Activated CD8-positive, alpha-beta T cell treated with anti-CD3 and anti-CD28 coated beads for 36 hours (primary cell): ENCODE data around the gene INTS1. TPM values are rescaled to one million over a fixed set of nuclear protein-coding genes. Genes with fewer than 3 reads are reported as not detected.

Experiments used
- ATAC-seq: fragments of 200-7000 bp; cut with Tn5 transposase; one replicate; pipeline ENCODE4 v1.10.0; 2021; ENCODE audit warnings: mild to moderate bottlenecking, moderate library complexity
- CTCF ChIA-PET: fragments of 350-600 bp; sonication (Branson Sonifier 250); formaldehyde crosslinking; loops from one replicate; lab custom pipeline; 2021; ENCODE audit warnings: antibody characterized with exemption; lab: Charles Lee
- POLR2A ChIA-PET: fragments of 350-600 bp; sonication (Branson Sonifier 250); formaldehyde crosslinking; loops from one replicate; lab custom pipeline; 2021; ENCODE audit warnings: antibody characterized with exemption; lab: Charles Lee
- DNase-seq: peaks from one replicate; pipeline ENCODE4 v3.0.0-alpha.2; 2020
- H3K27ac Mint-ChIP-seq: one replicate; pipeline ENCODE4 v1.8.0; 2021; ENCODE audit warnings: mild to moderate bottlenecking, mixed read lengths
- H3K27me3 Mint-ChIP-seq: one replicate; pipeline ENCODE4 v1.8.0; 2021; ENCODE audit warnings: mixed read lengths
- H3K36me3 Mint-ChIP-seq: one replicate; pipeline ENCODE4 v1.8.0; 2021; ENCODE audit warnings: low read depth, mixed read lengths
- H3K4me1 Mint-ChIP-seq: one replicate; pipeline ENCODE4 v1.8.0; 2021; ENCODE audit warnings: low read depth, mixed read lengths
- H3K4me3 Mint-ChIP-seq: one replicate; pipeline ENCODE4 v1.8.0; 2021; ENCODE audit warnings: mild to moderate bottlenecking, moderate library complexity, mixed read lengths
- H3K9me3 Mint-ChIP-seq: one replicate; pipeline ENCODE4 v1.8.0; 2021; ENCODE audit warnings: mixed read lengths
- intact Hi-C: fragments of 100-400 bp; cut with micrococcal nuclease; formaldehyde crosslinking; loops from one replicate; pipeline ENCODE4 v1.10.0; 2022
- total RNA-seq, 2 experiments: library from RNA; stranded (reverse); gene quantifications; one replicate each; pipeline ENCODE4 v1.2.3, GENCODE V29; 2021
- TF ChIP-seq, protein P1 (sequence below): fragments of 200-600 bp; IDR thresholded peaks from one replicate; pipeline ENCODE4 v1.8.0; 2022; ENCODE audit warnings: antibody characterized with exemption, mild to moderate bottlenecking

INTS1 gene
- total RNA-seq, 2 experiments from 2014 or later, result 100 to 103 TPM

DNA sequence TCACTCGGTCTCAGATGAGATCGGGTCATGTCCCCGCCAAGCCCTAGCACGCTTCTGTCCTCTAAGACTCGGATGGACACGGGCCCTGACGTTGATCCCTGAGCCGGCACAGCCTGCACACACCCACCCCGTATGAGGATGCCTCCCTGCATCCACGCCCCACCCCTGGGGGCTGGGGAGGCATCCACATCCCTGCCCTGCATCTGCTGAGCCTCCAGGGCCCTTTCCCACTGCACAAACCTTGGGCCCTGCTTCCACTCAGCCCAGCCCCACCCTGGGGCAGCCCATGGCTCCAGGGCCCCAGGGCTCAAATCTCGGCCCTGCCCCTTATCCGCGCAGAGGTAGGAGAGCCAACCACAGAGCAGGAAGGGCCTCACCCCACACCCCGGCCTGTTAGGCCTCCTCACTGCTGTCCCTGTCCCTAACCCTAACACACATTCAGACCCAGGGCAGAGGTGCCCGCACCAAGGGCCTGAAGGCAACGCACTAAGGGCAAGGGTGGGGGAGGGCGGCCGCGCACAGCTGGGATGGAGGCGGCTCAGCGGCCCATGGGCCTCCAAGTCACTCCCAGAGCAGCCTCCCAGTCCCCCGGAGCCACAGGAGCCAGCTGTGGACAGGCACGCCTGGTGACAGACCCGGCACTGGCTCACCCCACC lies 35.4 kb downstream of the INTS1 start:
- H3K4me1 Mint-ChIP-seq, result peaks cover 2% of the 10 kb centered on the region
- CTCF ChIA-PET, result no interaction called here
- POLR2A ChIA-PET, result no interaction called here
- TF ChIP-seq, protein P1, sequence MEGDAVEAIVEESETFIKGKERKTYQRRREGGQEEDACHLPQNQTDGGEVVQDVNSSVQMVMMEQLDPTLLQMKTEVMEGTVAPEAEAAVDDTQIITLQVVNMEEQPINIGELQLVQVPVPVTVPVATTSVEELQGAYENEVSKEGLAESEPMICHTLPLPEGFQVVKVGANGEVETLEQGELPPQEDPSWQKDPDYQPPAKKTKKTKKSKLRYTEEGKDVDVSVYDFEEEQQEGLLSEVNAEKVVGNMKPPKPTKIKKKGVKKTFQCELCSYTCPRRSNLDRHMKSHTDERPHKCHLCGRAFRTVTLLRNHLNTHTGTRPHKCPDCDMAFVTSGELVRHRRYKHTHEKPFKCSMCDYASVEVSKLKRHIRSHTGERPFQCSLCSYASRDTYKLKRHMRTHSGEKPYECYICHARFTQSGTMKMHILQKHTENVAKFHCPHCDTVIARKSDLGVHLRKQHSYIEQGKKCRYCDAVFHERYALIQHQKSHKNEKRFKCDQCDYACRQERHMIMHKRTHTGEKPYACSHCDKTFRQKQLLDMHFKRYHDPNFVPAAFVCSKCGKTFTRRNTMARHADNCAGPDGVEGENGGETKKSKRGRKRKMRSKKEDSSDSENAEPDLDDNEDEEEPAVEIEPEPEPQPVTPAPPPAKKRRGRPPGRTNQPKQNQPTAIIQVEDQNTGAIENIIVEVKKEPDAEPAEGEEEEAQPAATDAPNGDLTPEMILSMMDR, result no peak
- ATAC-seq (no peak), DNase-seq (no peak)
- no peak overlapping the region for H3K27ac Mint-ChIP-seq
- intact Hi-C loops, result no loop called here
- no peaks in the 10 kb centered on the region for H3K27me3 Mint-ChIP-seq
- no peaks in the 10 kb centered on the region for H3K9me3 Mint-ChIP-seq
- H3K36me3 Mint-ChIP-seq, result peaks cover 6% of the 10 kb centered on the region
- H3K4me3 Mint-ChIP-seq, result no peak overlapping the region

DNA sequence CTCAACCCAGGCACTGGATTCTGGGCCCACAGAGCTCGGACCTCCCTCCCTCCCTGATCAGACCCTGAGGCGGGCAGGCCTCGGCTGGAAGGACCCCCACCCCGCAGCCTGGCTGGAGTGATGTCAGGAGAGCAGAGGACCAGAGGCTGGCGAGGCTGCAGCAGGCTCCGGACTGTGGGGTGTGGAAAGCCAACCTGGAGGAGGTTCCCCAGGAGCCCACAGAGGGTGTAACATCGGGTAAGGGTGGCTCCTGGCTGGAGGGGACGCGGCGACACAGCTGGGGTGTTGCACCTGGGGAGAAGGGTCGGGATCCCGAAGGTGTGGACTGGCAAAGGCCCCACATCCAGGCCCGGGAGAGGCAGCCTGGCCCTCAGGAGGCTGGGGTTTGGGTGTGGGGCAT lies 36.0 kb downstream of the INTS1 start:
- Mint-ChIP-seq H3K27me3 (no peaks in the 10 kb centered on the region), H3K27ac (no peak overlapping the region), H3K36me3 (peaks cover 2% of the 10 kb centered on the region), H3K9me3 (no peaks in the 10 kb centered on the region), H3K4me3 (no peak overlapping the region), H3K4me1 (no peaks in the 10 kb centered on the region)
- POLR2A ChIA-PET, result no interaction called here
- CTCF ChIA-PET, result no interaction called here
- no peak for ATAC-seq
- TF ChIP-seq, protein P1, result no peak
- intact Hi-C loops, result no loop called here
- DNase-seq, result no peak

DNA sequence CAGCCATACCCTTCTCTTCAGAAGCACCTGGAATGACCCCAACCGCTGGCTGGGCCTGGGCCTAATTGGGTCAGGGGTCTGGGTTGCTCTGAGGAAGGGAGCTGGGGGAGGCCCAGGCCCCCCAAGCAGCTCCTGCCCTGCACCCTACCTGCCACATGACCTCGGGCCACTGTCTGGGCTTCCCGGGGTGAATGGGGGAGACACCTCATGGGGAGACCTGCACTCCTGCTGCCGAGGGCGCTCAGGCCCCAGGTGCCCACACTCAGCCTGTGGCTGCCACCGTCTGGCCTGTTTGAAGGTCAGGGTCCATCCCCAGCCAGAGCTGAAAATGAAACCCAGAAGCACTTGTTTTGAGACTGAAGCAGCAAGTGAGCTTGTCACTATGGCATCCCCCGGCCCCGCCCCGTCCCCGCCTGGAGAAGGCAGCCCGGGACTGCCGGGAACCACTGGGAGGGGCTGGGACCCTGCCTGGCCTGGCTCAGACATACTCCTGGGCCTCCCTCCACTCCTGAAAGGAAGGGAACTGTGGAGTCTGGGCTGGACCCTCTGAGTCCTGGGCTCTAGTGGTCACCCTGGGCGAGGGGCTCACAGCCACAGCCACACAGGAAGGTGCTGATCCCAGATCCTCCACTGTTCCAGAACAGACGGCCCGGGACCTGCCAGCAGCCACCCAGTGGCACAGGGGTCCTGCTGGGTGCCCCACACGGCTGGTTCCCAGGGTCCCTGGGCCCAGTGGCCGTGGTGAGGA lies 37.5 kb downstream of the INTS1 start:
- ATAC-seq (peak; percentile 9), DNase-seq (no peak)
- no peaks in the 10 kb centered on the region for H3K27me3 Mint-ChIP-seq
- H3K9me3 Mint-ChIP-seq, result no peaks in the 10 kb centered on the region
- intact Hi-C loops, result no loop called here
- no peak overlapping the region for H3K27ac Mint-ChIP-seq
- TF ChIP-seq, protein P1, result no peak
- no peak overlapping the region for H3K4me3 Mint-ChIP-seq
- ChIA-PET CTCF (no interaction called here), POLR2A (no interaction called here)
- H3K36me3 Mint-ChIP-seq, result no peaks in the 10 kb centered on the region
- H3K4me1 Mint-ChIP-seq, result peaks cover 4% of the 10 kb centered on the region

DNA sequence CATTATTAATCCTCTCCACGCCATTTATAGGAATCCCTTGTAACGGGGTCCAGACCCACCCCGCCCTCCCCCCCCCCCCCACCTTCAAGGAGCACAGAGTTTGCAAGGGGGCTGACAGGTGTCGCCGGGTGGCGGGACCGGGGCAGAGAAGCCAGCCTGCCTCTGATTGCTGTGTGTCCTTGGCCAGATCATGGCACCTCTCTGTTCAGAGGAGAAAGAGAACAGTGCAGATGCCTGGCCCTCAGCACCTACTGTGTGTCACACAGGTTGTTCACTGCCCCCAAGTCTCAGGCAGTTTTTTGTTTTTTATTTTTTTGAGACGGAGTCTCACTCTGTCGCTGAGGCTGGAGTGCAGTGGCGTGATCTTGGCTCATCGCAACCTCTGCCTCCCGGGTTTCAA lies 39.5 kb downstream of the INTS1 start:
- no peaks in the 10 kb centered on the region for H3K9me3 Mint-ChIP-seq
- no peaks in the 10 kb centered on the region for H3K27me3 Mint-ChIP-seq
- no peak overlapping the region for H3K4me3 Mint-ChIP-seq
- no peak overlapping the region for H3K27ac Mint-ChIP-seq
- intact Hi-C loops, result no loop called here
- TF ChIP-seq, protein P1, result no peak
- ChIA-PET POLR2A (no interaction called here), CTCF (interaction anchor here (0.7 to 2.3 kb wide), 2 partner anchors 10 to 285 kb away, joined by 3 to 11 read pairs; no protein-coding TSS in a partner anchor)
- H3K36me3 Mint-ChIP-seq, result no peaks in the 10 kb centered on the region
- DNase-seq, result no peak
- no peak for ATAC-seq
- peaks cover 11% of the 10 kb centered on the region for H3K4me1 Mint-ChIP-seq

DNA sequence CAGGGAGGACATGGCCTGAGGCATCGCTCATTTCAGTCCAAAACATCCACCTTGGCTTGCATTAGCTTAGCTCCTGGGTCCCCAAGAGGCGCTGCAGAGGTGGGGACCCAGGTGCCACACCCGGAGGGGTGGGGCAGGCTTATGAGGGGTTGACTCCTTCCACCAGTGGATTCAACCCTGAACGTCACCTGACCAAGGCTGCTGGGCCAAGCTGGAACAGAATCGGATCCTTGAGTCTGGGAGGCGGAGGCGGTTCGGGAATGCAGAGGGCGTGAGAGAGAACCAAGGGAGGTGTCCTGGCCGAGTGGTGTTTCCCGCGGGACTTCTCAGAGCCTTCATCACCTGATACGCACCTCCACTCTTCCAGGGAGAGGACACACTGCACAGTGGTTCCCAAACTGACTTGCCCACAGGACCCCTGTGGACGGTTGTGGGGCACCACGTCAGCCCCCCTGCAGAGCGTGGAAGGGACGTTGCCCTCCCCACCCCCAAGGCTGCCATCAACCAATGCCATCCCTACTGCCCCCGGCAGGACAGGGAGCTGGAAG lies 40.4 kb downstream of the INTS1 start:
- Mint-ChIP-seq H3K27ac (no peak overlapping the region), H3K4me1 (peaks cover 11% of the 10 kb centered on the region), H3K9me3 (no peaks in the 10 kb centered on the region), H3K27me3 (no peaks in the 10 kb centered on the region), H3K4me3 (no peak overlapping the region), H3K36me3 (no peaks in the 10 kb centered on the region)
- DNase-seq (no peak), ATAC-seq (no peak)
- ChIA-PET CTCF (interaction anchor here (0.8 to 2.3 kb wide), 2 partner anchors 11 to 31 kb away, joined by 4 to 11 read pairs; no protein-coding TSS in a partner anchor), POLR2A (interaction anchor here (0.5 kb wide), 1 partner anchor 869 kb away, joined by 4 read pairs; no protein-coding TSS in a partner anchor)
- TF ChIP-seq, protein P1, result no peak
- intact Hi-C loops, result no loop called here
